Subcutaneous adipose tissue (tissue), 4 donors: ENCODE results near the gene KDM4B. TPM values are rescaled to one million over a fixed set of nuclear protein-coding genes. Genes with fewer than 3 reads are reported as not detected.

Experiments
- CTCF ChIP-seq: fragments of 450-650 bp; IDR thresholded peaks from one replicate; pipeline ENCODE4 v1.5.1; 2016; ENCODE audit warnings: low read depth, mild to moderate bottlenecking, control low read depth, antibody characterized with exemption, moderate library complexity
- total RNA-seq, 4 donors: library from RNA; depleted of rRNA; stranded (reverse); fragments of >200 nt; gene quantifications; one replicate each; pipeline ENCODE4 v1.1.0, GENCODE V29; 2016

KDM4B gene
- total RNA-seq, 4 donors from 2014 or later, result 19.4 to 56.1 (median 28.5) TPM

GRCh38 chr19:5112175-5112574, 143.3 kb downstream of the KDM4B start:
- no peak for TF ChIP-seq CTCF

- no peak for TF ChIP-seq CTCF
These were observed 144.0 kb downstream of the KDM4B start for GRCh38 chr19:5112681-5113575.

GRCh38 chr19:5113633-5114586, 145.0 kb downstream of the KDM4B start:
- no peak for TF ChIP-seq CTCF

GRCh38 chr19:5114727-5115126, 145.8 kb downstream of the KDM4B start:
- no peak for TF ChIP-seq CTCF

- TF ChIP-seq CTCF, result no peak
These were observed 146.4 kb downstream of the KDM4B start for GRCh38 chr19:5115351-5115750.

GRCh38 chr19:5115771-5116202, 146.9 kb downstream of the KDM4B start:
- no peak for TF ChIP-seq CTCF

GRCh38 chr19:5116292-5116691, 147.4 kb downstream of the KDM4B start:
- no peak for TF ChIP-seq CTCF
